ENCODE data around the gene NLRP5. TPM values are rescaled to one million over a fixed set of nuclear protein-coding genes. Genes with fewer than 3 reads are reported as not detected.

The NLRP5 gene
- total and polyA plus RNA-seq, 2 of the 8 experiments (the other 6 are each of a cell fraction or from before 2014, with no cell fraction given): not detected

- TF ChIP-seq GTF2F1 (IDR thresholded peaks at IDR 0.05; ENCODE audit: borderline replicate concordance, low read depth, low read length) (no peak), RXRA (IDR thresholded peaks at IDR 0.05; ENCODE audit: insufficient read depth, low read depth, low read length) (no peak), SP1 (IDR thresholded peaks at IDR 0.05; ENCODE audit: low read depth, low read length) (0 out of 2 replicates have a peak, but pooled peaks have one; percentile 20), NANOG (IDR thresholded peaks at IDR 0.05; ENCODE audit: insufficient read depth, low read depth, low read length, poor library complexity, severe bottlenecking) (no peak), CTBP2 (IDR thresholded peaks at IDR 0.05; ENCODE audit: borderline replicate concordance, insufficient read depth, insufficient read length, low read length) (no peak), CEBPB (IDR thresholded peaks at IDR 0.05; ENCODE audit: low read depth, low read length) (no peak), CBX5 (IDR thresholded peaks at IDR 0.05; ENCODE audit: low read depth, low read length) (no peak), RNF2 (IDR thresholded peaks at IDR 0.05; ENCODE audit: borderline replicate concordance, low read depth, low read length, missing control alignments, poor library complexity, severe bottlenecking) (no peak), TEAD4 (IDR thresholded peaks at IDR 0.05; ENCODE audit: low read depth, low read length) (no peak), HDAC6 (IDR thresholded peaks at IDR 0.05; ENCODE audit: low read depth, low read length) (no peak), SIN3A (conservative IDR thresholded peaks at IDR 0.05 in 1 of 2, IDR thresholded peaks at IDR 0.05 in 1 of 2; ENCODE audit: low read depth in 1 of 2, low read length in 2 of 2) (peak in 1 of 2 experiments; percentile 69; a peak in 1 of 4 replicates), EZH2 (IDR thresholded peaks at IDR 0.05; ENCODE audit: low read depth, low read length, severe bottlenecking) (no peak), SIRT6 (IDR thresholded peaks at IDR 0.05; ENCODE audit: low read length) (no peak), RAD21 (IDR thresholded peaks at IDR 0.05 in 1 of 2, conservative IDR thresholded peaks at IDR 0.05 in 1 of 2; ENCODE audit: low read depth in 2 of 2, low read length in 2 of 2) (peak; percentile 69 to 73), FOSL1 (IDR thresholded peaks at IDR 0.05; ENCODE audit: insufficient read depth, low read depth, low read length) (no peak), CHD1 (IDR thresholded peaks at IDR 0.05; ENCODE audit: low read depth, low read length) (no peak), BCL11A (IDR thresholded peaks at IDR 0.05; ENCODE audit: low read depth in 2 of 2, low read length in 2 of 2) (no peak), YY1 (IDR thresholded peaks at IDR 0.05; ENCODE audit: low read depth, low read length) (no peak), JUN (IDR thresholded peaks at IDR 0.05; ENCODE audit: low read depth, low read length) (no peak)
- TF ChIP-seq, protein P1, sequence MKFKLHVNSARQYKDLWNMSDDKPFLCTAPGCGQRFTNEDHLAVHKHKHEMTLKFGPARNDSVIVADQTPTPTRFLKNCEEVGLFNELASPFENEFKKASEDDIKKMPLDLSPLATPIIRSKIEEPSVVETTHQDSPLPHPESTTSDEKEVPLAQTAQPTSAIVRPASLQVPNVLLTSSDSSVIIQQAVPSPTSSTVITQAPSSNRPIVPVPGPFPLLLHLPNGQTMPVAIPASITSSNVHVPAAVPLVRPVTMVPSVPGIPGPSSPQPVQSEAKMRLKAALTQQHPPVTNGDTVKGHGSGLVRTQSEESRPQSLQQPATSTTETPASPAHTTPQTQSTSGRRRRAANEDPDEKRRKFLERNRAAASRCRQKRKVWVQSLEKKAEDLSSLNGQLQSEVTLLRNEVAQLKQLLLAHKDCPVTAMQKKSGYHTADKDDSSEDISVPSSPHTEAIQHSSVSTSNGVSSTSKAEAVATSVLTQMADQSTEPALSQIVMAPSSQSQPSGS (IDR thresholded peaks at IDR 0.05; ENCODE audit: low read length): no peak
- TF ChIP-seq, protein P2, sequence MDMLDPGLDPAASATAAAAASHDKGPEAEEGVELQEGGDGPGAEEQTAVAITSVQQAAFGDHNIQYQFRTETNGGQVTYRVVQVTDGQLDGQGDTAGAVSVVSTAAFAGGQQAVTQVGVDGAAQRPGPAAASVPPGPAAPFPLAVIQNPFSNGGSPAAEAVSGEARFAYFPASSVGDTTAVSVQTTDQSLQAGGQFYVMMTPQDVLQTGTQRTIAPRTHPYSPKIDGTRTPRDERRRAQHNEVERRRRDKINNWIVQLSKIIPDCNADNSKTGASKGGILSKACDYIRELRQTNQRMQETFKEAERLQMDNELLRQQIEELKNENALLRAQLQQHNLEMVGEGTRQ (IDR thresholded peaks at IDR 0.05; ENCODE audit: low read length): no peak
These were observed 118.6 kb downstream of the NLRP5 start (continued) for GRCh38 chr19:56105090-56105701.
